Adrenal gland (tissue), 5 donors: ENCODE results near the gene PPIA.

Source experiments
- POLR2A ChIP-seq, 2 donors: fragments of 450-650 bp; IDR thresholded peaks; one replicate each; pipeline ENCODE4 v1.6.1; 2017; ENCODE audit warnings: antibody characterized with exemption in 2 of 2, mild to moderate bottlenecking in 2 of 2, moderate library complexity in 1 of 2
- TF ChIP-seq, protein P1 (sequence below), 6 experiments: fragments of 450-650 bp in 4 of 6; fragments of 200-600 bp in 2 of 6; sonication (generic) in 1 of 6; IDR thresholded peaks; 1 replicate in 5 of 6; 2 replicates in 1 of 6; pipeline versions ENCODE4 v1.5.1 to v1.8.0; 2016 to 2021; ENCODE audit warnings: antibody characterized with exemption in 6 of 6, mild to moderate bottlenecking in 2 of 6, moderate library complexity in 1 of 6
- donor health status: DM: no; HTN: no; CAD: no.

- TF ChIP-seq, protein P1, sequence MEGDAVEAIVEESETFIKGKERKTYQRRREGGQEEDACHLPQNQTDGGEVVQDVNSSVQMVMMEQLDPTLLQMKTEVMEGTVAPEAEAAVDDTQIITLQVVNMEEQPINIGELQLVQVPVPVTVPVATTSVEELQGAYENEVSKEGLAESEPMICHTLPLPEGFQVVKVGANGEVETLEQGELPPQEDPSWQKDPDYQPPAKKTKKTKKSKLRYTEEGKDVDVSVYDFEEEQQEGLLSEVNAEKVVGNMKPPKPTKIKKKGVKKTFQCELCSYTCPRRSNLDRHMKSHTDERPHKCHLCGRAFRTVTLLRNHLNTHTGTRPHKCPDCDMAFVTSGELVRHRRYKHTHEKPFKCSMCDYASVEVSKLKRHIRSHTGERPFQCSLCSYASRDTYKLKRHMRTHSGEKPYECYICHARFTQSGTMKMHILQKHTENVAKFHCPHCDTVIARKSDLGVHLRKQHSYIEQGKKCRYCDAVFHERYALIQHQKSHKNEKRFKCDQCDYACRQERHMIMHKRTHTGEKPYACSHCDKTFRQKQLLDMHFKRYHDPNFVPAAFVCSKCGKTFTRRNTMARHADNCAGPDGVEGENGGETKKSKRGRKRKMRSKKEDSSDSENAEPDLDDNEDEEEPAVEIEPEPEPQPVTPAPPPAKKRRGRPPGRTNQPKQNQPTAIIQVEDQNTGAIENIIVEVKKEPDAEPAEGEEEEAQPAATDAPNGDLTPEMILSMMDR (IDR thresholded peaks at IDR 0.05), result no peak
- TF ChIP-seq POLR2A (IDR thresholded peaks at IDR 0.05), result no peak
These were observed 39.6 kb upstream of the PPIA start for GRCh38 chr7:44756904-44757303.
